Ishikawa (cell line): ENCODE results near the gene FAM120AOS.
A peak's percentile ranks its signal among the peaks of the same experiment; 100 is the strongest.

Experiments
- CEBPB ChIP-seq: IDR thresholded peaks from 2 replicates; pipeline ENCODE4 v1.6.1; 2012
- CREB1 ChIP-seq: IDR thresholded peaks from 2 replicates; pipeline ENCODE4 v1.6.1; 2012; ENCODE audit warnings: low read depth
- EGR1 ChIP-seq: IDR thresholded peaks from 2 replicates; pipeline ENCODE4 v1.6.1; 2012
- EP300 ChIP-seq: IDR thresholded peaks from 2 replicates; pipeline ENCODE4 v1.6.1; 2012; ENCODE audit warnings: borderline replicate concordance
- FOXM1 ChIP-seq: IDR thresholded peaks from 2 replicates; pipeline ENCODE4 v1.6.1; 2012; ENCODE audit warnings: low read depth, borderline replicate concordance
- NFIC ChIP-seq: IDR thresholded peaks from 2 replicates; pipeline ENCODE4 v1.6.1; 2012
- RAD21 ChIP-seq: IDR thresholded peaks from 2 replicates; pipeline ENCODE4 v1.6.1; 2012; ENCODE audit warnings: low read depth
- TAF1 ChIP-seq: IDR thresholded peaks from 2 replicates; pipeline ENCODE4 v1.6.1; 2012; ENCODE audit warnings: low read depth, mild to moderate bottlenecking
- TCF12 ChIP-seq: IDR thresholded peaks from 2 replicates; pipeline ENCODE4 v1.6.1; 2012; ENCODE audit warnings: low read depth
- TEAD4 ChIP-seq: IDR thresholded peaks from 2 replicates; pipeline ENCODE4 v1.6.1; 2012
- YY1 ChIP-seq: IDR thresholded peaks from 2 replicates; pipeline ENCODE4 v1.6.1; 2012; ENCODE audit warnings: low read depth
- ZBTB7A ChIP-seq: IDR thresholded peaks from 2 replicates; pipeline ENCODE4 v1.6.1; 2012; ENCODE audit warnings: low read depth
- TF ChIP-seq, protein P1 (sequence below): IDR thresholded peaks from 2 replicates; pipeline ENCODE4 v1.6.1; 2012
- TF ChIP-seq, protein P2 (sequence below): IDR thresholded peaks from 2 replicates; pipeline ENCODE4 v1.6.1; 2012
- TF ChIP-seq, protein P3 (sequence below): IDR thresholded peaks from 2 replicates; pipeline ENCODE4 v1.6.1; 2012; ENCODE audit warnings: low read depth, mild to moderate bottlenecking

The FAM120AOS gene

DNA sequence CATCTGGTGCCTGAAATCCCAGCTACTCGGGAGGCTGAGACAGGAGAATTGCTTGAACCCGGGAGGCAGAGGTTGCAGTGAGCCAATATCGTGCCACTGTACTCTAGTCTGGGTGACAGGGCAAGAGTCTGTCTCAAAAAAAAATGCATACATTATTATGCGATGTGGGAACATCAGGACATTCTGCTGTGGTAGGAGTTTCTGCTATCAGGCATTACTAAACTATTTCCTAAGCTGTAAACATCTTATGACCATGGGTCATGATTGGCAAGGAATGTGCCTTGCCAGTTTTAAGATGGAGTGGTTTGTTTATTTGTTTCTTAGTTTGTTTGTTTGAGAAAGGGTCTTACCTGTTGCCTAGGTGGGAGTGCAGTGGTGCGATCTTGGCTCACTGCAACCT is 47.0 kb downstream of the FAM120AOS start:
- no peak for TF ChIP-seq CEBPB
- no peak for TF ChIP-seq NFIC
- no peak for TF ChIP-seq TAF1
- TF ChIP-seq, protein P1, sequence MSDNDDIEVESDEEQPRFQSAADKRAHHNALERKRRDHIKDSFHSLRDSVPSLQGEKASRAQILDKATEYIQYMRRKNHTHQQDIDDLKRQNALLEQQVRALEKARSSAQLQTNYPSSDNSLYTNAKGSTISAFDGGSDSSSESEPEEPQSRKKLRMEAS = no peak
- TF ChIP-seq, protein P2, sequence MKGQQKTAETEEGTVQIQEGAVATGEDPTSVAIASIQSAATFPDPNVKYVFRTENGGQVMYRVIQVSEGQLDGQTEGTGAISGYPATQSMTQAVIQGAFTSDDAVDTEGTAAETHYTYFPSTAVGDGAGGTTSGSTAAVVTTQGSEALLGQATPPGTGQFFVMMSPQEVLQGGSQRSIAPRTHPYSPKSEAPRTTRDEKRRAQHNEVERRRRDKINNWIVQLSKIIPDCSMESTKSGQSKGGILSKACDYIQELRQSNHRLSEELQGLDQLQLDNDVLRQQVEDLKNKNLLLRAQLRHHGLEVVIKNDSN = no peak

DNA sequence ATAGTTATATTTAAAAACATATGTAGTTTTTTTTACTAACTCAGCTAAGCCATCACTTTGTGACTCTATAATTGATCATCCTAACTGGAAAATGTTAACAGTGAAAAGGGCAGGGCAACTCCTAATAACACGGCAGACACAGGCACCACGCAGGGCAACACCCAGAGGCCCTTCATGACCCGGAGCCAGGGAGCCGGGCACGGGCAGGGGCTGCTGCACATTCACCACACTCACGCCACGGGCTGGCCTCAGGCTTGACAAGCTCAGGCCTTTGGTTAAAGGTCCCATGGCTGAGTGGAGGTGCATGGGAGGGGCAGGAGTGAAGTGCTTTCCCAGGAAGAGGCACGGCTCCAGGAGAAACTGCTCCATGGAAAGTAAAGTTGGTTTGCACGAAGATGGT is 54.9 kb downstream of the FAM120AOS start:
- TF ChIP-seq NFIC (no peak), FOXM1 (no peak), EGR1 (no peak), EP300 (no peak), RAD21 (no peak), ZBTB7A (no peak), YY1 (no peak), TCF12 (no peak), CEBPB (no peak), CREB1 (no peak), TEAD4 (no peak), TAF1 (no peak)
- TF ChIP-seq, protein P1 = no peak
- TF ChIP-seq, protein P3, sequence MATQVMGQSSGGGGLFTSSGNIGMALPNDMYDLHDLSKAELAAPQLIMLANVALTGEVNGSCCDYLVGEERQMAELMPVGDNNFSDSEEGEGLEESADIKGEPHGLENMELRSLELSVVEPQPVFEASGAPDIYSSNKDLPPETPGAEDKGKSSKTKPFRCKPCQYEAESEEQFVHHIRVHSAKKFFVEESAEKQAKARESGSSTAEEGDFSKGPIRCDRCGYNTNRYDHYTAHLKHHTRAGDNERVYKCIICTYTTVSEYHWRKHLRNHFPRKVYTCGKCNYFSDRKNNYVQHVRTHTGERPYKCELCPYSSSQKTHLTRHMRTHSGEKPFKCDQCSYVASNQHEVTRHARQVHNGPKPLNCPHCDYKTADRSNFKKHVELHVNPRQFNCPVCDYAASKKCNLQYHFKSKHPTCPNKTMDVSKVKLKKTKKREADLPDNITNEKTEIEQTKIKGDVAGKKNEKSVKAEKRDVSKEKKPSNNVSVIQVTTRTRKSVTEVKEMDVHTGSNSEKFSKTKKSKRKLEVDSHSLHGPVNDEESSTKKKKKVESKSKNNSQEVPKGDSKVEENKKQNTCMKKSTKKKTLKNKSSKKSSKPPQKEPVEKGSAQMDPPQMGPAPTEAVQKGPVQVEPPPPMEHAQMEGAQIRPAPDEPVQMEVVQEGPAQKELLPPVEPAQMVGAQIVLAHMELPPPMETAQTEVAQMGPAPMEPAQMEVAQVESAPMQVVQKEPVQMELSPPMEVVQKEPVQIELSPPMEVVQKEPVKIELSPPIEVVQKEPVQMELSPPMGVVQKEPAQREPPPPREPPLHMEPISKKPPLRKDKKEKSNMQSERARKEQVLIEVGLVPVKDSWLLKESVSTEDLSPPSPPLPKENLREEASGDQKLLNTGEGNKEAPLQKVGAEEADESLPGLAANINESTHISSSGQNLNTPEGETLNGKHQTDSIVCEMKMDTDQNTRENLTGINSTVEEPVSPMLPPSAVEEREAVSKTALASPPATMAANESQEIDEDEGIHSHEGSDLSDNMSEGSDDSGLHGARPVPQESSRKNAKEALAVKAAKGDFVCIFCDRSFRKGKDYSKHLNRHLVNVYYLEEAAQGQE = no peak
- TF ChIP-seq, protein P2 = no peak

DNA sequence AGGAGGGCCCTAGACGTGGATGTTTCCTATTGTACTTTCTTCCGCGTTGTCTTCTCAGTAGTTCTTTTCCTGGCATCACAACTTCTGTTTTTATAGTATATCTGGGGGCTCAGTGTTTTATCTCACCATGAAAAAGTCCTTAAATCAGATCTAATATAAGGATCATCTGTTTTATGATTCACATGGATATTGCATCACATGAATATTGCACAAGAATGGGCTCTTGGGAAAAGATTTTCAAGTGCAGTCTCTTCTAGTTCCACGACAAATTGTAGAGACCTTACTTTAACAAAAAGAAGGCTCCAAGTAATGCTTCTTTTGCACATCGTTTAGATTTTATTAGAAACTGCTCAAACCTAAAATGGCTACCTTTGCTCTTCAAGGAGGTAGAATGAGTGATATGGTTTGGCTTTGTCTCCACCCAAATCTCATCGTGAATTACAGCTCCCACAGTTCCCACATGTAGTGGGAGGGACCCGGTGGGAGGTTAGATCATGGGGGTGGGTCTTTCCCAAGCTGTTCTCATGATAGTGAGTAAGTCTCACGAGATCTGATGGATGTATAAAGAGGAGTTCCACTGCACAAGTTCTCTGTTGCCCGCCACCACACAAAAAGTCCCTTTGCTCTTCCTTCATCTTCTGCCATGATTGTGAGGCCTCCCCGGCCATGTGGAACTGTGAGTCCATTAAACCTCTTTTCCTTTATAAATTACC is 55.6 kb downstream of the FAM120AOS start:
- 0 out of 2 replicates have a peak, but pooled peaks have one; percentile 20 for TF ChIP-seq CEBPB
- no peak for TF ChIP-seq EP300
- no peak for TF ChIP-seq TCF12
